SHP77 (cell line): ENCODE results near the gene POLD1.
"Not testable (repeated sequence)": the region's sequence is repeated elsewhere in the genome, so short reads cannot be mapped to it uniquely, and the experiment has no call there.

ENCODE experiments used
- DNase-seq, 2 experiments: peaks; one replicate each; lab custom pipeline; 2025; lab: John Stamatoyannopoulos, UW

POLD1 gene

GRCh38 chr19:50435627-50436026 is 51.5 kb downstream of the POLD1 start:
- no peak for DNase-seq

- DNase-seq = no peak
These were observed 53.8 kb downstream of the POLD1 start for GRCh38 chr19:50437862-50438449.

- not testable (repeated sequence) for DNase-seq
These were observed 55.0 kb downstream of the POLD1 start for GRCh38 chr19:50439130-50439529.

- no peak for DNase-seq
These were observed 59.9 kb downstream of the POLD1 start for GRCh38 chr19:50444059-50444458.

- DNase-seq = no peak
These were observed 62.9 kb downstream of the POLD1 start for GRCh38 chr19:50447053-50447452.

- no peak for DNase-seq
These were observed 63.6 kb downstream of the POLD1 start for GRCh38 chr19:50447750-50448149.

GRCh38 chr19:50449236-50449899 is 65.2 kb downstream of the POLD1 start:
- no peak for DNase-seq

- no peak for DNase-seq
These were observed 66.4 kb downstream of the POLD1 start for GRCh38 chr19:50450369-50451222.

- no peak for DNase-seq
These were observed 67.0 kb downstream of the POLD1 start for GRCh38 chr19:50451223-50451534.

GRCh38 chr19:50453243-50453642 is 69.1 kb downstream of the POLD1 start:
- DNase-seq = no peak

- no peak for DNase-seq
These were observed 71.8 kb downstream of the POLD1 start for GRCh38 chr19:50455992-50456391.

GRCh38 chr19:50457300-50457699 is 73.2 kb downstream of the POLD1 start:
- DNase-seq = no peak

GRCh38 chr19:50458396-50459066 is 74.4 kb downstream of the POLD1 start:
- no peak for DNase-seq

GRCh38 chr19:50459067-50459456 is 74.9 kb downstream of the POLD1 start:
- DNase-seq = no peak

- DNase-seq = no peak
These were observed 75.5 kb downstream of the POLD1 start for GRCh38 chr19:50459638-50460037.

- DNase-seq = no peak
These were observed 76.1 kb downstream of the POLD1 start for GRCh38 chr19:50460161-50460765.

- peak; percentile 48 to 60 for DNase-seq
These were observed 77.1 kb downstream of the POLD1 start for GRCh38 chr19:50461066-50461875.

- DNase-seq = no peak
These were observed 78.8 kb downstream of the POLD1 start for GRCh38 chr19:50462970-50463369.

- DNase-seq = no peak
These were observed 80.2 kb downstream of the POLD1 start for GRCh38 chr19:50464348-50464747.

- DNase-seq = no peak
These were observed 80.9 kb downstream of the POLD1 start for GRCh38 chr19:50465000-50465399.

GRCh38 chr19:50465986-50466705 is 82.0 kb downstream of the POLD1 start:
- peak; percentile 77 to 92 for DNase-seq
